ENCODE measurements around the gene MRPL4.

The MRPL4 gene

DNA sequence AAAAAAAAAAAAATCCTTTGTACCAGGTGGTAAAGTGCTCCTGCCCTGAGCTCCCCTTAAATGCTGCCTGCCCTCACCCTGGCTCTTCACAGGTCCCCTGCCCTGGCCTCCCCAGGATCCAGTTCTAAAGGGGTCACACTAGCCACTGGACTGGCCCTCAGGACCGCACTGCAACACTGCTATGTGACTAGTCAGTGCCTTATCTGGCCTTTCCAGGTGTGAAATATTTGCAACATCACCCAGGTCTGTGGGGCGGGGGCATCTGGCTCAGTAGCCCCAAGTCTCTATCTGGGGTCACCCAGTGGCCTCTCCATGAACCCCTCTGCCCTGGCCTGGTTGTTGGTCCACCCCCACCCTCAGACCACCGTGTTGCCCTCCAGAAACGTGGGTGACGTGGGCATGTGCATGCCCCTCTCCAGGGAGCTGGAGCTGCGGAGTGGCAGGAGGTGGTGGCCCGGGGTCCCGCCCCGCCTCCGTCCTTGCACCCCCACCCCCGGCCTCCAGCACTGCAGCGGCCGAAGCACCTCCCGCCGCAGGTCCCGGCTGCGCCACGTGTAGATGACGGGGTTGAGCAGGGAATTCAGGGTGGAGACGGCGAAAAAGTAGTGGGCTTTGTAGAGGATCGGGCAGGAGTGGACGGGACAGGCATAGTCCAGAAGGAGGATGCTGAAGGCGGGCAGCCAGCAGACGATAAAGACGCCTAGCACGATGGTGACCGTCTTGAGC, 28.4 kb upstream of the MRPL4 start:
- Histone ChIP-seq H2AFZ (ENCODE audit: low read depth, low read length) (no peak overlapping the region), H3K4me3 (ENCODE audit: low read length) (no peak overlapping the region), H3K9me3 (ENCODE audit: low read length) (no peaks in the 10 kb centered on the region), H3K27me3 (ENCODE audit: insufficient read depth, low read length) (no peaks in the 10 kb centered on the region), H3K4me1 (ENCODE audit: insufficient read depth, low read length) (no peaks in the 10 kb centered on the region), H3K36me3 (ENCODE audit: insufficient read depth, low read length) (peaks cover 17% of the 10 kb centered on the region)

DNA sequence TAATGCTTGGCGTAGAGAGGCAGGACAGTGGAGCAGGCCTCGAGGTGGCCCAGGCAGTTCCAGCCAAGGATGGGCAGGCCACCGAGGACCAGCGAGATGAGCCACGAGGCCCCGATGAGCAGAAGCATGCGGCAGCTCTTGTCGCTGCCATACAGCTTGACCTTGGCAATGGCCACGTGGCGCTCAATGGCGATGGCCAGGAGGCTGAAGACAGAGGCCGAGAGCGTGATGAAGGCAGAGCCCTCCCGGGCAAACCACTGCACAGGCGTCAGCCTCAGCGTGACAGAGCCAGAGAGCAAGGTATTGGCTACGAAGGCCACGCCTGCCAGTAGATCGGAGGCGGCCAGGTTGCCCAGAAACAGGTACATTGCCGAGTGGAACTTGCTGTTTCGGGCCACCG, 27.7 kb upstream of the MRPL4 start:
- H3K27me3 ChIP-seq (ENCODE audit: insufficient read depth, low read length), result no peaks in the 10 kb centered on the region
- H3K4me1 ChIP-seq (ENCODE audit: insufficient read depth, low read length), result no peaks in the 10 kb centered on the region
- H2AFZ ChIP-seq (ENCODE audit: low read depth, low read length), result no peak overlapping the region
- no peak overlapping the region for H3K4me3 ChIP-seq (ENCODE audit: low read length)
- no peaks in the 10 kb centered on the region for H3K9me3 ChIP-seq (ENCODE audit: low read length)
- H3K36me3 ChIP-seq (ENCODE audit: insufficient read depth, low read length), result peaks cover 17% of the 10 kb centered on the region

DNA sequence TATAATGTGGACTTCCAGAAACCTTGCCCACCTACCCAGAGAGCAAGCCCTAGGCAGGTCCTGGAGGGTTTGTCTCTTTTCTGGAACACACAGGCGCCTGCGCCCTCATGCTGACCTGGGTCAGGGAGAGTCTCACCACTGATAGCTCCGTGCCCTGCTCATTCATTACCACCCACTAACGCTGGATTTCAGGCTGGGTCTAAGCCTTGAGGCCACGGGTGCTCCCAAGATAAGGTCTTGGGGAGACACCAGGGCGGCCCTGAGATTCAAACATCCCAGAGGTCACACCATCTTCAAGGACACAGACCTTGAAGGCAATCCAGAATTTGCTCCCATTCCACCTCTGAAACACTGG, 26.0 kb upstream of the MRPL4 start:
- no peak overlapping the region for H2AFZ ChIP-seq (ENCODE audit: low read depth, low read length)
- peaks cover 6% of the 10 kb centered on the region for H3K4me1 ChIP-seq (ENCODE audit: insufficient read depth, low read length)
- peaks cover 17% of the 10 kb centered on the region for H3K36me3 ChIP-seq (ENCODE audit: insufficient read depth, low read length)
- H3K27me3 ChIP-seq (ENCODE audit: insufficient read depth, low read length), result no peaks in the 10 kb centered on the region
- H3K9me3 ChIP-seq (ENCODE audit: low read length), result no peaks in the 10 kb centered on the region
- no peak overlapping the region for H3K4me3 ChIP-seq (ENCODE audit: low read length)

DNA sequence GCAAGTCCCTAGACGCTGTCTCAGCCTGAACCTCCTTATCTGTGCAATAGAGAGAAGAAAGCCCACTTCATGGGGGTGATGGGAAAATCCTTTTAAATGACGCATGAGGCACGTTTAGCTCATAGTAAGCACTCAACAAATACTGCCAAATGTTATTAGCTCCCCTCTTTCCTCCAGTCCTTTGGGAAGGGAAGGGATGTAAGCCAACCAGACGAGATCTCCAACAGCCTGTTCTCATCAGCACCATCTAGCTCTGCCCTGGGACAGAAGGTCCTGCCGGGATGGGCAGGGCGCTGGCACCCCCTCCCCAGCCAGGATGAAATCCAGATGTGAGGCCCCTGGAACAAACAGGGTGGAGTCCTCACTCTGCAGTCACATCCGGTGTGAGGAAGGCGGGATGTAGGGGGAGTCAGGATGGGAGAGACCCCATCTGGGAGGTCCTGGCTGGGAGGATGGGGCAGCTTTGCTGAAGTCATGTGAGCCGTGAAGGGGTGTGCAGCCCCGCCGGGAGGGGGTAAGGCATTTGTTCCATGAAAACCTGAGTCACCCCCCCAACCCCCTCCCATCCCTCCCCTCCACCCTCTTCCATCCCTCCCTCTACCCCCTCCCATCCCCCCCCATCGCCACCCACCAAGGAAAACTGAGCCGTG, 25.5 kb upstream of the MRPL4 start:
- no peak overlapping the region for H3K4me3 ChIP-seq (ENCODE audit: low read length)
- peaks cover 6% of the 10 kb centered on the region for H3K4me1 ChIP-seq (ENCODE audit: insufficient read depth, low read length)
- no peaks in the 10 kb centered on the region for H3K9me3 ChIP-seq (ENCODE audit: low read length)
- no peaks in the 10 kb centered on the region for H3K27me3 ChIP-seq (ENCODE audit: insufficient read depth, low read length)
- peaks cover 17% of the 10 kb centered on the region for H3K36me3 ChIP-seq (ENCODE audit: insufficient read depth, low read length)
- no peak overlapping the region for H2AFZ ChIP-seq (ENCODE audit: low read depth, low read length)

DNA sequence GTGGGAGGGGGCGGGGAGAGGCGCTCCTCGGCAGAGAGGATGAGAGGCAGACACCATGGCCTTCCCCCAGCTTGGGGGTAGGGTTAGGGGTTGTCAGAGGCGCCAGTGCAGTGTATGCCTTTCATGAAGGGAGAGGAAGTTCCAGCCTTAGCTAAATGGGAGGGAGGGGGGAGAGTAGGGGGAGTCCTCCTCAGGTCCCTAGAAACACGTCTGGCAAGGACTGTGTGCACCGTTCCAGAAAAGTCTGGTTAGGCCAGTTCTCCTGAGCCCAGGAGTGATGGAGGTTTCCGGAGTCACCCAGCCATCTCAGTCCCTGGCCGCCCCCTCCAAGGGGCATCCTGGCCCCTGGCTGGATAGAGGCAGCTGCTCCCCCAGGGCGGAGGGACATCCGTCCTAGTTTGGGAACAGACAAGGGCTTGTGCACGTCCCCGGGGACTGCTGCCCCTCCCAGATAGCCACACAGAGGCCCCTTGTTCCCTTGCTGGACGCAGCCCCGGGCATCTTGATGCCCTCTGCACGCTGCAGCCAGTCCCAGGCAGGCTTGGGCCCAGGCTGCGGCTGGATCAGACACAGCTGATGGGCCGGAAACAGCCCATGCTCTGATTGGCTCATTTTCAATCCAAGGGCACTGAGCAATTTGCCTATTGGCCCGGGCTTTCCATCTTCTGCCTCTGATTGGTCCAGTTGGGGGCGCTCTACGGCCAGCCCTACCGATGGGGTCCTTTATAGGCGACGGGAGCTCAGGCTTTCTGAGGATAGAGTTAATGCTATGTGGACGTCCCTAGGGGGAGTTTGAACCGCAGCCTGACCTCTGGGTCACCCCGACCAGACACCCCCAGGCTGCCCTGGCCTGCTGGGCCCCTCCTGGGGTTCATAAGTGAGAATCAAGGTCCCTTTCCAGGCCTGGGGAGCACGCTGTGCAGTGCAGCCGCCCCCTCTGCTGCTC, 24.7 kb upstream of the MRPL4 start:
- Histone ChIP-seq H2AFZ (ENCODE audit: low read depth, low read length) (no peak overlapping the region), H3K9me3 (ENCODE audit: low read length) (no peaks in the 10 kb centered on the region), H3K36me3 (ENCODE audit: insufficient read depth, low read length) (peaks cover 17% of the 10 kb centered on the region), H3K4me1 (ENCODE audit: insufficient read depth, low read length) (peaks cover 6% of the 10 kb centered on the region), H3K27me3 (ENCODE audit: insufficient read depth, low read length) (no peaks in the 10 kb centered on the region), H3K4me3 (ENCODE audit: low read length) (no peak overlapping the region)

DNA sequence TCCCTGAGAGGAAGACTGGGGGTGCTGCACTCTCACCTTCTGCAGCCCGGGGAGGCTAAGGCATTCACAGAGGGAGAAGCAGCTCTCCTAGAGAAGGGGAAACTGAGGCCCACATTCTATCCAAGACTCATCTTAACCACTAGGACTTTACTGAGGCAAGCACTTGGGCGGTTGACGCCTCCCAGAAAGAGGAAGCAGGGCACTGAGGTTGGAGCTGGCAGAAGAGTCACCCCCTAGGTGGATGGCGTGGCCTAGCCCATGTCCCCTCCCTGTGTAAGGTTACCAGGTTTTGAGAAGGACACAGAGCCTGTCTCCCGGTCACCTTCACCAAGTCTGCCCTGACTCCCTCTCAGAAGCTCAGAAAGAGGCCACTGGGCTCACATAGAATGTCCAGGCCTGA, 23.6 kb upstream of the MRPL4 start:
- peaks cover 6% of the 10 kb centered on the region for H3K4me1 ChIP-seq (ENCODE audit: insufficient read depth, low read length)
- H2AFZ ChIP-seq (ENCODE audit: low read depth, low read length), result no peak overlapping the region
- H3K36me3 ChIP-seq (ENCODE audit: insufficient read depth, low read length), result peaks cover 15% of the 10 kb centered on the region
- no peaks in the 10 kb centered on the region for H3K9me3 ChIP-seq (ENCODE audit: low read length)
- H3K4me3 ChIP-seq (ENCODE audit: low read length), result no peak overlapping the region
- no peaks in the 10 kb centered on the region for H3K27me3 ChIP-seq (ENCODE audit: insufficient read depth, low read length)

DNA sequence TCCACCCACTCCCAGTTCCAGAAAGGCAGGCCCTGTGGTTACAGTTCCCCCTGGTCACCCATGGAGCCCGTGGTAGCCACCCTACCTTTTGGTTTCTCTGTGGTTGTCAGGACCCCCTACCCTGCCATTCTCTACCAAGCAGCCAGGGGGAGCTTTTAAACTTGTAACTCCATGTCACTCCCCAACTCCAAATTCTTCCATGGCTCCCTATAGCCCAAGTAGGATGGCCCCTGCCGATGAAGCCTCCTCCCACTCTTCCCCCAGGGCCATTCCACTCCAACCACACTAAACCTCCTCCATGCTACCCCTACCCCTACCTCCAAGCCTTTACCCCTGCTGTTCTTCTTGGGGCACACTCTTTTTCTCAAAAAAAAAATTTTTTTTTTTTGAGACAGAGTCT, 23.1 kb upstream of the MRPL4 start:
- peaks cover 10% of the 10 kb centered on the region for H3K36me3 ChIP-seq (ENCODE audit: insufficient read depth, low read length)
- no peak overlapping the region for H2AFZ ChIP-seq (ENCODE audit: low read depth, low read length)
- peaks cover 6% of the 10 kb centered on the region for H3K4me1 ChIP-seq (ENCODE audit: insufficient read depth, low read length)
- H3K27me3 ChIP-seq (ENCODE audit: insufficient read depth, low read length), result no peaks in the 10 kb centered on the region
- H3K9me3 ChIP-seq (ENCODE audit: low read length), result no peaks in the 10 kb centered on the region
- H3K4me3 ChIP-seq (ENCODE audit: low read length), result no peak overlapping the region

DNA sequence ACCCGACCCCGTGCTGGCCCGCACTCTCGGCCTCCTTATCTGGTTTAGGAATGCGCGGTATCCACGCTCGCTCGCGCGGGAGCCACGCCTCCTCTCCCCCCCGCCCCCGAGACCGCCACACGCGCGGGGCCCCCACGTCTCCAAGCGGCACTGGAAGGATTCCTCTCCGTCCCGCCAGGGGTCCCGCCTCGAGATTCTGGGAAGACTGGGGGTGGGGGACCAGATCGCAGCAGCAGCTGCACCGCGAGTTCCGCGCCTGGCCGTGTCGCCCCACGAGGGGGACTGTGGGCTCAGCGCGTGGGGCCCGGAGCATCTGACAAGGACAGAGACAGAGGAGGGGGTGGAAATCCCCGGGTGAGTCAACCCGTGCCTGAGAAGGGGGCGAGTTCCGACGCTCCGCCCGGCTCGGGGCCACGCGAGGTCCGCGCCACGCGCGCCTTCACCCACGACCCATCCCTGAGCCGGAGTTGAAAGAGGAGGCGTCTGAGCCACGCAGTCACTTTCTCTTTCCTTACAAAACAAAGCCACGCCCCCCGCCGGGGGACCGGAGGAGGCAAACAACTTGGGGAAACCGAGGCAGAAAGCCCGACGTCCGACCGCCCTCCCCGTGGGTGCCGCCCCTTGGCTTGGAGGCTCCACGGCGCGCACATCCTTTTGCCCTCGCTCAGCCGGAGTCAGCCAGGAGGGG, 21.7 kb upstream of the MRPL4 start:
- Histone ChIP-seq H3K36me3 (ENCODE audit: insufficient read depth, low read length) (no peaks in the 10 kb centered on the region), H3K4me3 (ENCODE audit: low read length) (peak overlapping the region; percentile 92), H3K27me3 (ENCODE audit: insufficient read depth, low read length) (no peaks in the 10 kb centered on the region), H3K9me3 (ENCODE audit: low read length) (no peaks in the 10 kb centered on the region), H3K4me1 (ENCODE audit: insufficient read depth, low read length) (peaks cover 6% of the 10 kb centered on the region), H2AFZ (ENCODE audit: low read depth, low read length) (peak overlapping the region; percentile 95)

DNA sequence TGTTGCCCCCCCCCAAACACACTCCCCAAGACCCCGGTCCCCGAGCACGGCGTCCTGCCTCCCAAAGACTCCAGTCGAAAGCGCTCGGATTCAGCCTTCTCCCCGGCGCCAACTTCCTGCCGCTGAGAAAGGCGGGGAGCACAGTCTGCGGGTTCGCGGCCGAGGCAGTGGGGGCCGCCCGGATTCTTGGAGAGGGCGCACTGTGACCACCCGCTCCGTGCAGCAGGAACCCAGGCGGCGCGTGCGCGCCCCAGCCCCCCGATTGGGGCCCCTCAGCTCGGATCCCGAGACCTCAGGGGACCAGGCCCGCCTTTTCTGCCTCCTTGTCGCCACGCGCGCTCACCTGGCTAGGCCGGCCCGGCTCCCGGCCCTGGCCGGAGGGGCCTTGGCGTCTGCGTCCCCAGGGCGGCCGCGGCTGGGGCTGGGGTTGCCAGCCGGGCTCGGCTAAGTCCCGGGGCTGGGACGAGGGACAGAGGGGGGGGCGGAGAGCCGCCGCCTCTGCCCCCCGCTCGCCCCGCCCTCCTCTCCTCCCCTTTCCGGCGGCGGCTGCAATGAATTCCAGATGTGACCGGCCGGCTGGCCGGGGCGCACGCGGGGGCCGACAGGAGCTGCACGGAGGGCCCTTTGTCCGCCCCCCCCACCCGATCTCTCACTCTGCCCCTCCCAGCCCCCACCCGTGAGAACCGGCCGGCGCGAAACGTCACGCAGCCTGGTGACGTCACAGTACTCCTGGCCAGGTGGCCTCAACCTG, 21.0 kb upstream of the MRPL4 start, which contains the start of gene S1PR2:
Gene S1PR2 (minus strand): TSS at position 471 of the 751 bp plus-strand sequence. CDS start 6,426 bp downstream, outside the sequence.
- Histone ChIP-seq H3K4me1 (ENCODE audit: insufficient read depth, low read length) (peaks cover 6% of the 10 kb centered on the region), H3K27me3 (ENCODE audit: insufficient read depth, low read length) (no peaks in the 10 kb centered on the region), H3K4me3 (ENCODE audit: low read length) (peak within 1 kb of the TSS; percentile 92), H3K9me3 (ENCODE audit: low read length) (no peaks in the 10 kb centered on the region), H2AFZ (ENCODE audit: low read depth, low read length) (peak within 1 kb of the TSS; percentile 95), H3K36me3 (ENCODE audit: insufficient read depth, low read length) (no peaks in the 10 kb centered on the region)

DNA sequence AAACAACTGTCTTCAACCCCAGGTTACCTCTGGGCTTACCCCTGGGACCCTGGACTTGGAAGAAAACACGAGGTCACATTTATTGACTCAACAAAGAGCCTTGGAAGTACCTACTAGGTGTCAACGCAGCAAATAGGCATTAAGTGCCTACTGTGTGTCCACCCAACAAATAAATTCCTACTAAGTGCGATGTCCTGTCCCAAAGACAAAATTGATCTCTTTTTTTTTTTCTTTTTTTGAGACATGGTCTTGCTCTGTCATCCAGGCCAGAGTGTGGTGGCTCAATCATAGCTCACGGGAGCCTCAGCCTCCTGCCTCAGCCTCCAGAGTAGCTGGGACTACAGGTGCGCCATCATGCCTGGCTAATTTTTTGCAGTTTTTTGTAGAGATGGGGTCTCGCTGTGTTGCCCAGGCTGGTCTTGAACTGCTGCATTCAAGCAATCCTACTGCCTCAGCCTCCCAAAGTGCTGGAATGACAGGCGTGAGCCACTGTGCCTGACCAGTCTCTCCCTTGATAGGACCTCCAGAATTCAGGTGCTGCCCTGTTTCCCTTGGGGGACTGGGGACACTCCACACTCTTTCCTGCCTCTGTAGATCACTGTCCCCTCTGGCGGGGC, 20.3 kb upstream of the MRPL4 start:
- Histone ChIP-seq H3K9me3 (ENCODE audit: low read length) (no peaks in the 10 kb centered on the region), H3K36me3 (ENCODE audit: insufficient read depth, low read length) (no peaks in the 10 kb centered on the region), H3K4me1 (ENCODE audit: insufficient read depth, low read length) (peaks cover 6% of the 10 kb centered on the region), H3K27me3 (ENCODE audit: insufficient read depth, low read length) (no peaks in the 10 kb centered on the region), H2AFZ (ENCODE audit: low read depth, low read length) (no peak overlapping the region), H3K4me3 (ENCODE audit: low read length) (peak overlapping the region; percentile 92)

DNA sequence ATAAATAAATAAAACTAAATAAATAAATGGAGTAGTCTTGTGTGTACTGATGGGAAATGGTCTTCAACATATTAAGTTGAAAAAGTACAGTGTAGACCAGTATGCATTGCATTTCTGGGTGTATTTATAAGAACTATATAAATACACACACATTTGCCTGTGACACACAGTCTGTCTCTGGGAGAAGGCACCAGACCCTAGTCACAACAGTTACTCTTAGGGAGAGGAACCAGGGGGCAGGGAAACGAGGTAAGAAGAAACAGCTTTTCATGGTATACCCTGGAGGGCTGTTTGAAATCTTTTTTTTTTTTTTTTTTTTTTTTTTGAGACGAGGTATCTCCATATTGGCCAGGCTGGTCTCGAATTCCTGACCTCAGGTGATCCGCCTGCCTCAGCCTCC, 18.1 kb upstream of the MRPL4 start:
- H2AFZ ChIP-seq (ENCODE audit: low read depth, low read length), result no peak overlapping the region
- no peak overlapping the region for H3K4me3 ChIP-seq (ENCODE audit: low read length)
- no peaks in the 10 kb centered on the region for H3K27me3 ChIP-seq (ENCODE audit: insufficient read depth, low read length)
- no peaks in the 10 kb centered on the region for H3K36me3 ChIP-seq (ENCODE audit: insufficient read depth, low read length)
- H3K4me1 ChIP-seq (ENCODE audit: insufficient read depth, low read length), result peaks cover 6% of the 10 kb centered on the region
- H3K9me3 ChIP-seq (ENCODE audit: low read length), result no peaks in the 10 kb centered on the region

DNA sequence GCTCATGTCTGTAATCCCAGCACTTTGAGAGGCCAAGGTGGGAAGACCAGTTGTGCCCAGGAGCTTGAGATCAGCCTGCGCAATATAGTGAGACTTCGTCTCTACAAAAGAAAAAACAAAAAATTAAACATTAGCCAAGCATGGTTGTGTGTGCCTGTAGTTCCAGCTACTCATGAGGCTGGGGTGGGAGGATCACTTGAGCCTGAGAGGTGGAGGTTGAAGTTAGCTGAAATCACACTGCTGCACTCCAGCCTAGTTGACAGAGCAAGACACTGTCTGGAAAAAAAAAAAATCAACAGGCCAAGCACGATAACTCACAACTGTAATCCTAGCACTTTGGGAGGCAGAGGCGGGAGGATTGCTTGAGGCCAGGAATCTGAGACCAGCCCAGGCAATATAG, 17.0 kb upstream of the MRPL4 start:
- Histone ChIP-seq H2AFZ (ENCODE audit: low read depth, low read length) (no peak overlapping the region), H3K36me3 (ENCODE audit: insufficient read depth, low read length) (no peaks in the 10 kb centered on the region), H3K9me3 (ENCODE audit: low read length) (no peaks in the 10 kb centered on the region), H3K27me3 (ENCODE audit: insufficient read depth, low read length) (no peaks in the 10 kb centered on the region), H3K4me3 (ENCODE audit: low read length) (no peak overlapping the region), H3K4me1 (ENCODE audit: insufficient read depth, low read length) (no peaks in the 10 kb centered on the region)

Data from neuron (in vitro differentiated cells).